Liver (tissue), 9 donors: ENCODE data around the gene GPR39. TPM values are rescaled to one million over a fixed set of nuclear protein-coding genes. Genes with fewer than 3 reads are reported as not detected.

Experiments used
- DNase-seq: peaks from one replicate; pipeline ENCODE4 v3.0.0-alpha.2; 2017; ENCODE audit warnings: low spot score
- H3K27ac ChIP-seq, 2 donors: one replicate each; pipeline ENCODE4 v1.7.0; 2013; ENCODE audit warnings: inconsistent platforms in 2 of 2, low read length in 2 of 2, control low read depth in 1 of 2, low read depth in 1 of 2, mild to moderate bottlenecking in 1 of 2
- H3K27me3 ChIP-seq, 4 donors: one replicate each; pipeline versions ENCODE4 v1.6.1 to v1.7.0; 2013; ENCODE audit warnings: low read length in 3 of 4, inconsistent platforms in 1 of 4, mild to moderate bottlenecking in 1 of 4, moderate library complexity in 1 of 4; ENCODE audit not compliant: control insufficient read depth in 4 of 4, insufficient read depth in 4 of 4
- H3K36me3 ChIP-seq, 4 donors: one replicate each; pipeline versions ENCODE4 v1.6.1 to v1.7.0; 2013; ENCODE audit warnings: low read length in 3 of 4, mild to moderate bottlenecking in 3 of 4, low read depth in 1 of 4, moderate library complexity in 1 of 4; ENCODE audit not compliant: control insufficient read depth in 4 of 4, insufficient read depth in 3 of 4
- H3K4me1 ChIP-seq, 4 donors: one replicate each; pipeline versions ENCODE4 v1.6.1 to v1.7.0; 2013; ENCODE audit warnings: low read length in 3 of 4, mild to moderate bottlenecking in 3 of 4, moderate library complexity in 1 of 4; ENCODE audit not compliant: control insufficient read depth in 4 of 4, insufficient read depth in 4 of 4
- H3K4me3 ChIP-seq, 3 donors: one replicate each; pipeline versions ENCODE4 v1.6.1 to v1.7.0; 2013; ENCODE audit warnings: low read length in 3 of 3, control low read depth in 1 of 3, low read depth in 1 of 3, mild to moderate bottlenecking in 1 of 3
- H3K9ac ChIP-seq, 2 donors: one replicate each; pipeline ENCODE4 v1.7.0; 2013; ENCODE audit warnings: low read length in 2 of 2, mild to moderate bottlenecking in 2 of 2, moderate library complexity in 2 of 2, control low read depth in 1 of 2, low read depth in 1 of 2
- H3K9me3 ChIP-seq, 4 donors: one replicate each; pipeline versions ENCODE4 v1.6.1 to v1.7.0; 2013; ENCODE audit warnings: low read length in 3 of 4; ENCODE audit not compliant: control insufficient read depth in 4 of 4
- ATF3 ChIP-seq: IDR thresholded peaks from 2 replicates; pipeline ENCODE4 v1.6.1; 2016; ENCODE audit warnings: antibody characterized with exemption
- CTCF ChIP-seq: fragments of 150-350 bp; IDR thresholded peaks from 2 replicates; pipeline ENCODE4 v1.5.1; 2017; ENCODE audit warnings: improper control_type of control experiment, low read depth, low read length; ENCODE audit not compliant: missing input control
- EGR1 ChIP-seq, 2 donors: IDR thresholded peaks; 2 replicates each; pipeline ENCODE4 v1.6.1; 2016 to 2018; ENCODE audit warnings: antibody characterized with exemption in 2 of 2, low read depth in 2 of 2
- FOXA1 ChIP-seq: IDR thresholded peaks from 2 replicates; pipeline ENCODE4 v1.6.1; 2016; ENCODE audit warnings: antibody characterized with exemption
- FOXA2 ChIP-seq: IDR thresholded peaks from 2 replicates; pipeline ENCODE4 v1.6.1; 2016; ENCODE audit warnings: antibody characterized with exemption
- GABPA ChIP-seq, 2 donors: IDR thresholded peaks in 1 of 2; conservative IDR thresholded peaks in 1 of 2; 2 replicates each; pipeline ENCODE4 v1.6.1; 2016; ENCODE audit warnings: antibody characterized with exemption in 2 of 2, mild to moderate bottlenecking in 1 of 2, moderate library complexity in 1 of 2
- HNF4A ChIP-seq, 2 donors: conservative IDR thresholded peaks; 2 replicates each; pipeline ENCODE4 v1.6.1; 2016; ENCODE audit warnings: antibody characterized with exemption in 2 of 2, mild to moderate bottlenecking in 2 of 2
- HNF4G ChIP-seq: IDR thresholded peaks from 2 replicates; pipeline ENCODE4 v1.6.1; 2016; ENCODE audit warnings: antibody characterized with exemption
- JUND ChIP-seq, 2 donors: IDR thresholded peaks; 2 replicates each; pipeline ENCODE4 v1.6.1; 2016; ENCODE audit warnings: antibody characterized with exemption in 2 of 2
- MAX ChIP-seq: IDR thresholded peaks from 2 replicates; pipeline ENCODE4 v1.6.1; 2016; ENCODE audit warnings: antibody characterized with exemption
- NR2F2 ChIP-seq: IDR thresholded peaks from 2 replicates; pipeline ENCODE4 v1.6.1; 2016; ENCODE audit warnings: antibody characterized with exemption
- RAD21 ChIP-seq, 2 donors: IDR thresholded peaks; 2 replicates each; pipeline ENCODE4 v1.6.1; 2016; ENCODE audit warnings: antibody characterized with exemption in 2 of 2, mild to moderate bottlenecking in 2 of 2
- REST ChIP-seq: IDR thresholded peaks from 2 replicates; pipeline ENCODE4 v1.6.1; 2016; ENCODE audit warnings: antibody characterized with exemption, mild to moderate bottlenecking
- RXRA ChIP-seq, 2 donors: IDR thresholded peaks; 2 replicates each; pipeline ENCODE4 v1.6.1; 2017 to 2018; ENCODE audit warnings: antibody characterized with exemption in 2 of 2, mild to moderate bottlenecking in 1 of 2
- SP1 ChIP-seq: IDR thresholded peaks from 2 replicates; pipeline ENCODE4 v1.6.1; 2018; ENCODE audit warnings: antibody characterized with exemption, mild to moderate bottlenecking
- TAF1 ChIP-seq: conservative IDR thresholded peaks from 2 replicates; pipeline ENCODE4 v1.6.1; 2016; ENCODE audit warnings: antibody characterized with exemption, mild to moderate bottlenecking
- YY1 ChIP-seq: IDR thresholded peaks from 2 replicates; pipeline ENCODE4 v1.6.1; 2016; ENCODE audit warnings: antibody characterized with exemption, mild to moderate bottlenecking
- ZBTB33 ChIP-seq: IDR thresholded peaks from 2 replicates; pipeline ENCODE4 v1.6.1; 2016; ENCODE audit warnings: antibody characterized with exemption
- WGBS: extraction: QIAGEN DNeasy Blood & Tissue Kit; methylation state at CpG from one replicate; pipeline ENCODE4 v1.1.7; 2013; 5-methylcytosine and 5-hydroxymethylcytosine counted together
- polyA plus RNA-seq, 2 donors: library from polyadenylated mRNA; stranded (reverse) in 1 of 2; unstranded in 1 of 2; fragments of 200-250 nt in 1 of 2; fragments of >200 nt in 1 of 2; fragmentation: Nextera tagmentation in 1 of 2; extraction: Ambion mirVana in 1 of 2; gene quantifications; one replicate each; pipeline versions ENCODE4 v1.2.1 to v1.2.3, GENCODE V29; 2013 to 2015
- total RNA-seq, 2 donors: library from RNA; depleted of rRNA; stranded (reverse); fragments of >200 nt; gene quantifications; one replicate each; pipeline ENCODE4 v1.2.3, GENCODE V29; 2014
- donor health status: healthy.
- donor health status: healthy.
- donor health status: healthy.
- donor health status: healthy.
- donor health status: healthy.

The GPR39 gene
- total and polyA plus RNA-seq, 4 donors = 2.2 to 13.0 (median 2.8) TPM

- Histone ChIP-seq H3K9ac (no peak overlapping the region), H3K9me3 (no peaks in the 10 kb centered on the region), H3K4me3 (no peak overlapping the region), H3K36me3 (no peaks in the 10 kb centered on the region), H3K4me1 (peaks cover 0 to 16% (median 6%) of the 10 kb centered on the region in 4 donors), H3K27me3 (no peaks in the 10 kb centered on the region), H3K27ac (no peak overlapping the region)
- WGBS = 45% methylated on average over 3 of the region's 3 CpGs
- DNase-seq = no peak
- TF ChIP-seq FOXA2 = no peak
- peak in 1 of 2 donors; percentile 36 for TF ChIP-seq RAD21 (IDR thresholded peaks at IDR 0.05)
- no peak for TF ChIP-seq MAX
- peak in 1 of 2 donors; percentile 18 for TF ChIP-seq JUND (IDR thresholded peaks at IDR 0.05)
- peak; percentile 20 to 32 for TF ChIP-seq RXRA (IDR thresholded peaks at IDR 0.05)
- TF ChIP-seq SP1 = no peak
- peak; percentile 39 for TF ChIP-seq YY1
- peak; percentile 56 to 73 for TF ChIP-seq HNF4A (conservative IDR thresholded peaks at IDR 0.05)
Observed at GRCh38 chr2:132617989-132618388, 201.4 kb downstream of the GPR39 start.

- no peak for TF ChIP-seq JUND (IDR thresholded peaks at IDR 0.05)
- no peak for TF ChIP-seq YY1
- no peak for TF ChIP-seq NR2F2
- no peak for TF ChIP-seq CTCF
- TF ChIP-seq HNF4A (conservative IDR thresholded peaks at IDR 0.05) = no peak
- TF ChIP-seq ATF3 = no peak
- TF ChIP-seq FOXA1 = no peak
- no peak for TF ChIP-seq FOXA2
- no peak for TF ChIP-seq EGR1 (IDR thresholded peaks at IDR 0.05; ENCODE audit: low read depth in 2 of 2)
- TF ChIP-seq SP1 = no peak
- TF ChIP-seq REST = no peak
- TF ChIP-seq HNF4G = no peak
- TF ChIP-seq RXRA (IDR thresholded peaks at IDR 0.05) = no peak
- no peak for TF ChIP-seq RAD21 (IDR thresholded peaks at IDR 0.05)
- TF ChIP-seq ZBTB33 = no peak
- TF ChIP-seq GABPA (IDR thresholded peaks at IDR 0.05 in 1 of 2, conservative IDR thresholded peaks at IDR 0.05 in 1 of 2) = no peak
- TF ChIP-seq TAF1 = no peak
- TF ChIP-seq MAX = no peak
- Histone ChIP-seq H3K27me3 (no peaks in the 10 kb centered on the region), H3K27ac (no peak overlapping the region), H3K9ac (no peak overlapping the region), H3K36me3 (no peaks in the 10 kb centered on the region), H3K4me3 (no peak overlapping the region), H3K4me1 (peaks cover 0 to 16% (median 6%) of the 10 kb centered on the region in 4 donors), H3K9me3 (no peaks in the 10 kb centered on the region)
- 87% methylated on average over 7 of the region's 7 CpGs for WGBS
- no peak for DNase-seq
Observed at GRCh38 chr2:132618734-132619133, 202.1 kb downstream of the GPR39 start.
